NCI-H187 (cell line): Measurements from ENCODE around the gene LSM12.

ENCODE experiments used
- DNase-seq, 2 experiments: peaks; one replicate each; lab custom pipeline; 2025; lab: John Stamatoyannopoulos, UW

LSM12 gene

GRCh38 chr17:44095647-44096496 is 29.4 kb upstream of the LSM12 start:
- peak; percentile 14 to 48 for DNase-seq

GRCh38 chr17:44095388-44095646 is 28.8 kb upstream of the LSM12 start:
- DNase-seq, result no peak

DNA sequence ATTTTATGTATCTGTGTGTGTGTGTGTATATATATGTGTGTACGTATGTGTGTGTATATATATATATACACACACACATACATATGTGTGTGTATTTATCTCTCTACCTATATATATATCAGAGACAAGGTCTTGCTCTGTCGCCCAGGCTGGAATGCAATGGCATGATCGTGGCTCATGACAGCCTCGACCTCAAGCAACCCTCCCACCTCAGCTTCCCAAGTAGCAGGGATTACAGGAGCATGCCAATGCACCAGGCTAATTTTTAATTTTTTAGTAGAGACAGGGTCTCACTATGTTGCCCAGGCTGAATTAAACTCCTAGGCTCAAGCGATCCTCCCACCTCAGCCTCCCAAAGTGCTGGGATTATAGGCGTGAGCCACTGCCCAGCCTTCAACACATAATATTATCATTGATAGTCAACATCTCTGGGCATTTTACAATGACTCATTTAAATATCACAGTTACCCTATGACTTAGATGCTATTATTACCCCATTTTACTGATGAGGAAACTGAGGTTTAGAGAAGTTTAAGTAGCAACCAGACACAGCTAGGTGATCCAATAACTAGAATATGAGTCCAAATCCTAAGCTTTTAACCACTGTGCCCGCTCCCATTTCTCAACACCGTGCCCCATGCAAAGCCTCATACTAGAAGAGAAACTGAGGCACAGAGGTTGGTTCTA is 28.4 kb upstream of the LSM12 start:
- no peak for DNase-seq

DNA sequence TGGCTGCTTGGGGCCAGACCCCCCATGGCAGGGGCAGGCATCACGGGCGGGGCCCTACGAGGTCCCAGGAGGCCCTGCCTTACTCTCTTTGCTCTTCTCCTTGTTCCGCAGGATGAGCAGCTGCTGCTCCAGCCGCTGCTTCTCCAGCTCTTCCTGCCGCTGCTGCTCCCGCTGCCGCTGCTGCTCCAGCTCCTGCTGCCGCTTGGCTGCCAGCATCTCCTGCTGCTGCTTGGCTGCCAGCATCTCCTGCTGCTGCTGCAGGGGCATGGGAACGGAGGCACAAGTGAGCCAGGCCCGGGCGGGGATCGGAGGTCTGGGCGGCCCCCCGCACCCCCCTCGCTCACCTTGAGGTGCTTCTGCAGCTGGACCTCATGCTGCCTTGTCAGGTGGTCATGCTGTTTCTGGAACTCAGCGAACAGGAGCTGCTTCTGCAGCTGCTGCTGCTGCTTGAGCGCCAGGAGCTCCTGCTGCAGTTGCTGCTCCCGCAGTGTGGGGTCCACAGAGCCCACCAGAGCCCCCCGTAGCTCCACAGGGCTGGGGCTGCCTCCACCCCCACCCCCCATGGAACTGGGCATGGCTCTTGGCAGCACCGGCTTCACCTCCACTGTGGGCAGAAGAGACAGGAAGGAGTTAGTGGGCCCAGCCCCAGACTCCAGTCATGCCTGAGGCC is 26.9 kb upstream of the LSM12 start:
- DNase-seq, result no peak

DNA sequence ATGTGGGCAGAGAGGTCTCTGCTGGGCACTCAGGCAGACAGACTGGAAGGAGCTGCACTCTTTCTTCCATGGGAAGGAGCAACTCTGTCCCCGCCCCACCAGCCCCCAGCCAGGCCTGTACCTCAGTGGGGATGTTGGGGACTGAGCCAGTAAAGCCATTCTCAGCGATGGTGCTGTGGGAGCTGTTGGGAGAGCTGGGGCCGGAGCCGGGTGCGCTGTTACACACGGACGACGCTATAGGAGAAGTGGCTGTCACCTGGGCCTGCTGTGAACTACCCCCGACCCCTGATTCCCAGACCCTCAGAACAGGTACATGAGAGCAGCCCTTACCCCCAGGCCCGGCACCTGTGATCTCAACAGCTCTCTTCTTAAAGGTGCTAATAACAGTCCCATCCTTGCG is 25.6 kb upstream of the LSM12 start:
- DNase-seq, result no peak

GRCh38 chr17:44091200-44091997 is 24.9 kb upstream of the LSM12 start:
- no peak for DNase-seq

GRCh38 chr17:44088254-44088653 is 21.8 kb upstream of the LSM12 start:
- no peak for DNase-seq

GRCh38 chr17:44087319-44087718 is 20.8 kb upstream of the LSM12 start:
- no peak for DNase-seq

DNA sequence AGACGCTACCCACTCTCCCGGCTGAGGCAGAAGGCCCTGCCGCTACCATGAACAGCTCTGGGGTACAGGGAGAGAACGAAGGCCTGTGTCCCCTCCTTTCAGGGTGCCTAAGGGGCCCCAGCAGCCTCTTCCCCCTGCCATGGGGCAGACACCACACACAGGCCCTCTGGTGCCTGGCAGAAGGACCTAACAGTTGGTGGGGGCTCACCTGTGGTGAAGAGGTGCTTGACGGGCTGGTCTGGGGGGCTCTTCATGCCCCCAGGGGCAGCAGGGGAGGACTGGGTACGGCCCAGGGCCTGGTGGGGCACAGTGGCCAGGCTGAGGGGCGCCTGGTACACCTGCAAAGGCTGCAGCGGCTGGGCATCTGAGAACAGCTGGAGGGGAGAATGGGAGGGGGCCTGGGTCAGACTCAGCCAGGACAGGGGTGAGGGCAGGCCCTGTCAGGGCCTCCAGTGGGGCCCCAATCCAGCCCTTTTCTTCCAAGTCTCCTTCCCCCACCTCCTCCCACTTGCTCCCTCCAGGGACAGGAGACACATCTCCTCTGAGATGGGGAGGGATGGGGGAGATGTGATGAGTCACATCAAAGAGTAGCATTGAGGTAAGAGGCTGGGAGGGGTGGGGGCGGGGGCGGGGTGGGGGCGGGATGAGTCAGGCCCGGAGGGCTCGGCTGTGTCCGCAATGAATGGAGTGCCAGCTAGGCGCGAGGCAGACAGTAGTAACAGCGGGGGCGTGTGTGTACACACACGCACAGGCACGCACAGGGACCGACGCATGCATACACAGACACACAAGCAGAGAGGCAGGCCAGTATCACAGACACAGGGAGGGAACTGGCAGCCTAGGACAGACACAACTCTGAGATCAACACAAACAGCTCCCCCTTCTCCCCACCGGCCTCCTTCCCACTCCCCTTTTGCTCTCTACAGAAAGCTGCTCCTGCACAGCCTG is 20.2 kb upstream of the LSM12 start:
- DNase-seq, result no peak

DNA sequence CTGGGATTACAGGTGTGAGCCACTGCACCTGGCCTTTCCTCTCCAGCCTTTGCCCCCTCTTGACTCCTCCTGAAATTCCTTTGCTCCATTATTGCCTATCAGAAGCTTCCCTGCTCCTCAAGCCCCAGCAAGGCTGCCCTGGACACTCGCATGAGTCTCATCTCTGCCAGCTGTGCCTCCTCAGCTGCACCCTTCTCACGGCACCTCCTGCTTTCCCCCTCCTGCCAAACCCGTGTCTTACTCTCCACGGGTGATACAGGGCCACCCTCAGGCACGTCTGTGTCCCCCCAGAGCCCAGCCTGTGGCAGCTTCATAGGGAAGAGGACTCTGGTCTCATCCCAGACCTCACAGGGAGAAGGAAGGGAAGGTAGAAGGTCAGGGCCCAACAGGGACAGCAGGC is 19.4 kb upstream of the LSM12 start:
- DNase-seq, result no peak

GRCh38 chr17:44084921-44085320 is 18.4 kb upstream of the LSM12 start:
- DNase-seq, result no peak

GRCh38 chr17:44084131-44084538 is 17.7 kb upstream of the LSM12 start:
- DNase-seq, result no peak

- DNase-seq, result no peak
These were observed 16.9 kb upstream of the LSM12 start for GRCh38 chr17:44083250-44083849.

DNA sequence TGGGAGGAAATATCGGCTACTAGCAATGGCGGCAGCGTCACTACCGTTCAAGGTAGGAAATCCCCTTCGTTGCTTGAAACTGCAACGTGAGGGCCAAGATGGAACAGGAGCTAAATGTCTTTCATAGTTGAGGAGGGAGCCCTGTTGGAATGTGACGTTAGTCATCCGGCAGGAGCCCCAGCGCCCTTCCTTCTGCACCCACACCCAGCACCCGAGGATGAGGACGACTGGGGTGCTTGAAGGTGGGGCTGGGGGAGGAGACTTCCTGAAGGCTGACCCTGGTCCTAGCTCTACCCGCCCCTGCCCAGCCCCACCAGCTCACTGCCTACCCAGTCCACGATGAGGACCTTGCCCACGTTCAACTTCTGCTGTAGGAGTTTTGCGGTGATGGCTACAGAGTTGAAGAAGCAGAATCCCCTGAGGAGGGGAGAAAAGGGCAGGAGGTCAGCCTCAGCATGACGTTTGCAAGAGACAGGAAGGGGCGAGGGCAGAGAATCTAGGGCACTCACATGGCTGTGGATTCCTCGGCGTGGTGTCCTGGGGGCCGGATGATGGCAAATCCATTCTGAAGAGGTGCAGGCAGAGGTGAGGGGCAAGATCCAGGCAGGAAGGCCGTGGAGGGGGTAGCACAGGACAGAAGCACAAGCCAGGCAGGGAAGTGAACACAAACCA is 15.9 kb upstream of the LSM12 start:
- no peak for DNase-seq

DNA sequence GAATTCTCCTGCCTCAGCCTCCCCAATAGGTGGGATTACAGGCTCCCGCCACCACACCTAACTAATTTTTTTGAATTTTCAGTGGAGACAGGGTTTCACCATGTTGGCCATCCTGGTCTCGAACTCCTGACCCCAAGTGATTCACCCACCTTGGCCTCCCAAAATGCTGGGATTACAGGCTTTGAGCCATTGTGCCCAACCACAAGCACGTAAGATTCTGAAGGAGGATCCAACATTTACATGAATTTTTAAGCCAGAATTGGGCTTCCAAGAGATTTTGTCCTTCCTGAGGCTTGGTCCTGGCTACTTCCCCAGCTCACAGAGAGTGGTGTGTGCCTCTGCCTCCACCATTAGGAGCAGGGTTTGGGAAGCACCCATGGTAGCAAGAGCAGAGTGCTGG is 15.2 kb upstream of the LSM12 start:
- DNase-seq, result no peak

- no peak for DNase-seq
These were observed 13.7 kb upstream of the LSM12 start for GRCh38 chr17:44079877-44080821.

DNA sequence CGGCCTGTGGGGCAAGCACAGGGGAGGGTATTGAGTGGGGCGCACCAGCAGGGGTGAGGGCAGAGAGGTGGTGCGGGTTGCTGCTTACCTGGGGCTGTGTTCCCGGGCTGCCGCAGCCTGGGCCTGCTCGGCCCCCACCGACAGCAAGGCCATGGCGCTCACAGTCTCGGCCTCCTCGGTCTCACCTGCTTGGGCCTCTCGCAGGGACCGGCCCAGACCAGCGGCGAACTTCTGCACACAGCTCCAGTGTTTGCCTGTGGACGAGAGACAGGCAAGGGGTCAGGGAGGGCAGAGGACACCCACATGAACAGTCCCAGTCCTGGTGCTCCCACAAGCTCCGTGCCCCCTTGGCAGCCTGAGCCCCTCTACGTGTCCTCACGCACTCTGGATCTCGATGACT is 11.9 kb upstream of the LSM12 start:
- no peak for DNase-seq

DNA sequence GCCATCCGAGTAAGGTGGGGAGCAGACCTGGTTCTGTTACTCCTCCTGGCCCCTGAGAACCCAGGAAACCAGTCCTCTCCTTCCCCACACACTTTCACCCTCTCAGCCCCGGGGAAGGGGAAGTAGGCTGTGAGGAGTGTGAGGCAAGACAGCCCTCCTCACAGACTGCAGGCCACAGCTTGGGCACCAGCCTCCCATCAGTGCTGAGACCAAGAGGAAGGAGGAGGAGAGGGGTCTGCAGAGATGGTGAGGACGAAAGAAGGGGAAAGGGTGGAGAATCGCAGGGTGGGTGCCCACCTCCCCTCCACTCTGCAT is 11.1 kb upstream of the LSM12 start:
- no peak for DNase-seq
